Nucleus accumbens (tissue), 56 donors: ENCODE data around the gene PROP1.
"Not testable (repeated sequence)": the region's sequence is repeated elsewhere in the genome, so short reads cannot be mapped to it uniquely, and the experiment has no call there.

ENCODE experiments used
- DNase-seq, 56 donors: peaks; one replicate each; lab custom pipeline; 2025; lab: John Stamatoyannopoulos, UW

PROP1 gene

DNA sequence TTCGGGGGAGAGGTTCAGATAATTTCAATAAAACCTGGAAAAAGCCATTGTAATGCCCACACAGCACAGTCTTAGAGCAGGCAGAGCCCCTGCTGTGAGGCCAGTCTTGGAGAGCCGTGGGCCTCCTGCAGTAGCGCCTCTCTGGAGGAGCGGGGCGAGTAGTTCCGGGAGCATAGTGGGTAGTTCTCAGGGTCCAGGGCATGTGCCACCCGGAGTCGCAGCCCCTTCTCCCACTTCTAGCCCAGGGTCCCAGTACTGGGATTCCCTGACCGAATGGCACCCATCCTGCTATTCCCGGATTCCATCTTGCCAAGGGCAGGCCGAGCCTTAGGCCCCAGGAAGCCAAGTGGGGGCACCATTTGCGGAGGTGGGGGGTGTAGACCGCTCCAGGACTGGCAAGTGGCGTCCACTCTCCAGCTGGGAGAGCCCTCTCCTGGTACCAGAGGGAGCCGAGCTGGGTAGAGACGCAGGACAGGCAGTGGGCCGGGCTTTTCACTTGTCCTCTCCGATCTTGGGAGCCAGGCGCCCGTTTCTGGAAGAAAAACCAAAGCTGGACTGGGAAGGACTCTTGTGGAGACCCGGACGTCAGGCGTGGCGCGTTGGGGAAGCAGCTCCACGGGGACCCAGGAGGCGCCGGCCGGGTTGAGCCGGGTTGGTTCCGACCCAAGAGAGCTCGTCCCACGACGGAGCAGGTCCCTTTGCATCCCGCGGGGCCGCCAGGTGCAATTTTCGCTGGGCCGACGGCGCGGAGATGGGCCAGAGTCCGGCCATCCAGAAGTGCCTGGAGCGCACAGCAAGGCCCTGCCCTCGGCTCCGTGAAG is 12.1 kb downstream of the PROP1 start:
- DNase-seq: no peak

DNA sequence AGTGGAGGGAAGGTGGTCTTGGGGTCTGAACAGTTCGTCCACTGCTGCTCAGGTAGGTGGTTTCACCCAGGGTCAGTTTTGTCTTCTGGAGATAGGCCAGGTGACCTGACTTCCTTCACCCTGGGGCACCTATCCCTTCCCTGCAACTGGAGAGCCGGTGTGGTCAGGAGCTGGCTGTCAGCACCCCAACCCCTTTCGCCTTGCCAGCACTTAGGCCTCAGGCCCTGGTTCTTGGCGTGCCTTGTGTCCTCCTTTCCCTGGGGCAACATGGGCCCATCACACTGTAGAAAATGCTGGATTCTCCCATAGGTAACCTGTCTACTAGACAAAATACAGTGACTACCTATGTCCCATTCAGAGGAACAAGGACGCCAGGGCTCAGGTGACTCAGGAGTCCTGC is 13.1 kb downstream of the PROP1 start:
- no peak for DNase-seq

DNA sequence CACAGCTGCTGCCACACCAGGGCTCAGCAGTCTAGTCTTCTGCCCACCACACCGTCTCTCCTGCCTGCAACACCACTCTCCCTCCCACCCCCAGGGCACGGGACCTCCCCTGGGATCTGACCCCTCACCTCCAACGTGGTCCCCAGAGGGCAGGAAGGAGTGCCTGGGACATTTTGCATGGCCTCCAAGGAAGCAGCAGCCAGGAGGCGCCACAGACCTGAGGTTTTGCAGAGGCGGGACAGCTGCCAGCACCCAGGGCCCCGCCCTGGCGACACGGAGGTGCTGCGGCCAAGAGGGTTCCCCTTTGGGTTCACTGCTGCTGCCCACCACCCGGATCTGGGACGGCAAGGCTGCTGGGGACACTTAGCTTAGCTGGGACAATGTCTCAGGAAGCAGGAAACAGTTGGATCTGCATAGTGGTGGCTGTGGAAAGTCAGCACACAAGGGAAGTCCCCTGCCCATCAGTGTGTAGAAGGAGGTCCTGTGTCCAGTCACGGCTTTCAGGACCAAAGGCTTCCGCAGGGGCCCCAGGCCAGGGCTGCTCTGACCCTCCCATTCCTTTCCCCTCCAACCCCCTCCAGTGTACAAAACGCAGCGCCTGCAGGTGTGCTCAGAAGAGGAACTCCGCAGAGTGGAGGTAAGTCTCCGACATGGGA is 13.8 kb downstream of the PROP1 start:
- DNase-seq: no peak

DNA sequence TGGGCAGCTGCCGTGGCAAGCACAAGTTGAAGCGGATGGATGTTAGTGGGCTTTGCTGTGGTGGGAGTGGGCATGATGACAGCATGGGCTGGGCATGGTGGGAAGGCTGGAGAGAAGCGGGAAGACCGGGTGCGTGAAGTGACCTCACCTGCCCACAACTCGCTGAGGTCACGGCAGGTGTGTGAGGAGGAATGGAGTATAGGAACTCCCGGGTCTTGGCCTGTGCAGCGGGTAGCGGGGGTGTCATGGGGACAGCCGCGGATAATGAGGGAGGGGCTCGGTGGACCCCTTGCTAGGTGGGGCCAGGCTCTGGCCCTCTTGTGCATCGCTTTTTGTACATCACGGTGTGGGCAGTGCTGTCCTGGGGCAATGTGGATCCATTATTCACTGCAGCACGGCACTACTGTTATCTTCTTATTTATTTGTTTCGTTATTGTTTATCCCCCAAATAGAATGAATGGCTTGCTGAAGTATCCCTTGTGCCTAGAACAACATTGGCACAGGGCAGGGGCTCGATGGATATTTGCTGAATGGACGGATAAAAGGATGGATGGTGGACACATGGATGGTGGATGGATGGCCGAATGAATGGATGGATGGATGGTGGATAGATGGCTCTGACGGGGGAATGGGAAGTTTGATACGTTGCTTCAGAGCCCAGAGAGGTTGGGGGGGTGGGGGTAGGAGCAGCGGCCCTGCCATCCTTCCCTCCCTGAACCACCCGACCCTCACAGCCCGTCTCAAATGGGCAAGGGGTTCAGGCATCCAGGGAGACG is 14.6 kb downstream of the PROP1 start:
- no peak for DNase-seq

DNA sequence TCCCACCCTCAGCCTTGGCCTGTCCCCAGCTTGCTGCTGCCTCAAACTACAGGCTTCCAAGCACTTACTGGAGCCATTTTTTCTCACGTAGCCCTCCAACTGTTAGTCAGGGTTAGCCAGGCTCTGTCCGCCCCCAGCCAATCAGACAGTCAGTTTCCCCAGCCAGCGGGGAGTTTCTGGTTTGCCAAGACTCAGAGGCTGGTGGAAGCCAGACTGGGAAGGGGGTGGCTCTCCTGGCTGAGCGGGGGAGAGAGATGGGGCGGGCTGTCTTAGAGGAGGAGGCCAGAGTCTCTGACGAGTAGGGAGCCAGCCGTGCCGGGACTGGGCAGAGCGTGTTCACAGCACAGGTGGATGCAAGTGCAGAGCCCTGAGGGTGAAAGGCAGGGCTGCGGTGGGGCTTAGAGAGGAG is 15.3 kb downstream of the PROP1 start:
- no peak for DNase-seq

DNA sequence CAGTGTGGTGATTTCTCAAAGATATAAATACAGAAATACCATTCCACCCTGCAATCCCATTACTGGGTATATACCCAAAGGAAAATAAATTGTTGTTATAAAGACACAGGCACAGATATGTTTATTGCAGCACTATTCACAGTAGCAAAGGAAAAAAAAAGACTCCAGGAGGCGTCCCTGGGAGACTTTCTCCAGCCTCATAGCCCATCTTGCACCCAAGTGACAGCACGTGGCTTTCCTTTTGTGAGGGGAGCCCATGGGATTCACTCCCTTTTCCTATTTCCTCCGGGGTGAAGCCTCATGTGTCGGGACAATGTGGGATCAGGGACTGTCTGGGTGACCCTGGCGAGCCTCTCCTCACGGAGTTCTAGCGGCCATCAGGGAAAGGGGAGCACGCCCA is 18.4 kb downstream of the PROP1 start:
- not testable (repeated sequence) for DNase-seq

DNA sequence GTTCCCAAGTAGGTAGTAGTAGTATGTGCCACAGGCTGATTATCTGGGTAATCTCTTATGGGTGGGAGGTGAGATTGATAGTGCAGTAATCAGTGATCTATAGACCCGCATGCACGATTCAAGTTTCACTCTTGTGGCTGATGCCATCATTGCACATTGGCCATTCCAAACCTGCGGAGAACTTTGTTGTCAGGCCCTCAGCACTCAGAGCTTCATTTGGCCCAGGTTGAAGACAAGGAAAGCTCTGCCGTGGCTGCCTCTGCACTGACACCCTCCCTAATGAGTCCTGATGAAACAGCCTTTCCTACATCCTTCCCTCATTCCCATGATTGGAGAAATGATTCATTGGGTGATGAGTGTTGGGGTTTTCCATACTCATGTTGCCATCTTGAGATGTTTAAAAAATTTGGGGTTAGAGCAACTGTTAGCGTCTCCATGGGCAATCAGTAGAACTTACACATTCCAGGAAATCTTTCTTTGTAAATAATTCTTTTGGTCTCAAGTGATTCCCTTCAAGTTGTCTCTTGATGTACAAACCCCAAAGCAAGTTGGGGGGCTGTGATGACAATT is 22.9 kb downstream of the PROP1 start:
- no peak for DNase-seq

DNA sequence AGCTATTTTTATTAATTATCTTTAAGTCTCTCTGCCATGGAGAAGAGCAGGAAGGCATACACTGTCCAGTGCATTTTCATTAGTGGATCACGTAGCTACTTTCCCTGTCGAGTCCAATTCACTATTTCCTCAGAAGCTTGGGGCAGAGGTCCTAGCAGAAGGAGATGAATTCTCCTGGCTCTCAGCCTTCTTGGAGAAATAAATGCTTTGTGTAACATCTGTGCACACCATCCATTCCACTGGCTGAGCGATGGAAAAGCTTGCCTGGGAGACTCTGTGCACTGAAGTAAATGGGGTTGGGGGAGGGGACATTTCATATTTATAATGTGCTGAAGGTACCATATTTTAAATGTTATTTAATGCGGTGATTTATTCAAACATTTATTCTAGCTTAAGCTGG is 23.4 kb downstream of the PROP1 start:
- DNase-seq: no peak

DNA sequence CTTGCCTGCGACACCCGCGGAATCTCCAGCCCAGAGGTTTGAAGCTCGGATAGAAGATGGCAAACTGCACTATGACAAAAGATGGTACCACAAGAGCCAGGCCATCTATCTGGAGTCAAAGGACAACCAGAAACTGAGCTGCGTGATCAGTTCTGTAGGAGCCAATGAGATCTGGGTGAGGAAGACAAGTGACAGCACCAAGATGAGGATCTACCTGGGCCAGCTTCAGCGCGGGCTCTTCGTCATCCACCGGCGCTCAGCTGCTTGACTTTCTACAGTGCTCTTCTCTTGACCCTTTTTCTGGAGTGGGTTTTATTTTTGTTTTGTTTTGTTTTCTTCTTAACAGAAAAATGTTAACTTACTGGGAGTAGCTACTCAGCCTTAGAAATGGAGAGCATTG is 24.0 kb downstream of the PROP1 start:
- not testable (repeated sequence) for DNase-seq

DNA sequence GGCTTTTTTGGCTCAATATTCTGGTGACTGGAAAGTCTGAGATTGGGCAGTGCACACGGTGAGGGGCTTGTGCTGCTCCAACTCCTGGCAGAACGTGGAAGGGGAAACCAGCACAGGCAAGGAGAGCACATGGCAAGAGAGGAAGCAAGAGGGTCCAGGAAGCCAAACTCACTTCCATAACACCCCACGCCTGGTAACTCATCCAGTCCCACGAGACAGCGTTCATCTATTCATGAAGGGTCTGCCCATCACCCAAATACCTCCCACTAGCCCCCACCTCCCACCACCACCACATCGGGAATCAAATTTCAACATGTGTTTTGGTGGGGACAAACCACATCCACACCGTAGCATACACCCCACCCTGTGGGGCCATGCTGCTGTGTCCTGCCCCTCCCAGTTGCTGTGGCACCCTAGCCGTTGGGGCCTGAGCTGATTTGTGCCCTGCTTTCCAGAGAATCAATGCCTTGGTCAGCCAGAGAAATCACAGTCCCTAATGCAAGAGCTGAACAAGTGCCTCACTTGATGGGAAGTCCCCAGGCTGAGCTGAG is 27.3 kb downstream of the PROP1 start:
- no peak for DNase-seq

DNA sequence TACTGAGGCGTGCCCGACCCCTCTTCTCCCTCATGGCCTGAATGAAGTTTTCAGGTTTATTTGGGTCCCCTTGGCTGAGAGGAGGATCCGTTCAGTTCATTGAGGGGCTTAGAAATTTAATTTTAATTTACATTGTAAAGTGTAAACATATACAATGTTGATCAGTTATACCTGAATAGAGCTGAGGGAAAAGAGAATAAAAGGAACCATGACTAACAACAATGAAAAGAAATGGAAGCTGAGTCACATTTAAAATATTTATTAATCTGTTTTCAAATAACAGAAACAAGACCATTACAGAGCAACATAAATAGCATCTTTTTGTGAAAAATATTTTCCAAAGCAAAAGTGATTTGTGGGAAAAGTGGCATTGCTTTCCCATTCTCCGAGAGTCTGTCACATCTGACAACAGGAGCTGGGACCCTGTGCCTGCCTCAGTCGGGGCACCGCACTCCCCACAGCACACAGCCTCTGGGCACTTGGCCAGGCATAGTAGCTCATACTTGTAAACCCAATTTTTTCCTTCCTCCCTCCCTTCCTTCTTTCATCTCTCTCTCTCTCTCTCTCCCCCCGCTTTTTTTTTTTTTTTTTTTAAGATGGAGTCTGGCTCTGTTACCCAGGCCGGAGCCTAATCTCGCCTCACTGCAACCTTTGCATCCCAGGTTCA is 28.7 kb downstream of the PROP1 start:
- no peak for DNase-seq

DNA sequence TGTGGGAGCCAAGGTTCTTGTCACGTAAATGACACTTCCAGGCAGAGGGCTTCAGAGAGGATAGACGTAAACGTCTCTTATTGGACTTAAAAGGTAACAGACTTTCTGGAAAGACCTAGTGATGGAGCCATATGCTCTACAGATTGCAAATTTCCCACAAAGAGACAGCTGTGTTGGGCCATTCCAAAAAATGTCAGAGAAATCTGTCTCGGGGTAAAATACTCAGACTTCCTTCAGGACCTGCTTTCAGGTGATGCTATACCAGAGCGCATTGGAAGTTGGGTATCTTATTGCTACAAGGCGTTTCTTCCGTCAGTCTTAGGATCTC is 29.2 kb downstream of the PROP1 start:
- no peak for DNase-seq

DNA sequence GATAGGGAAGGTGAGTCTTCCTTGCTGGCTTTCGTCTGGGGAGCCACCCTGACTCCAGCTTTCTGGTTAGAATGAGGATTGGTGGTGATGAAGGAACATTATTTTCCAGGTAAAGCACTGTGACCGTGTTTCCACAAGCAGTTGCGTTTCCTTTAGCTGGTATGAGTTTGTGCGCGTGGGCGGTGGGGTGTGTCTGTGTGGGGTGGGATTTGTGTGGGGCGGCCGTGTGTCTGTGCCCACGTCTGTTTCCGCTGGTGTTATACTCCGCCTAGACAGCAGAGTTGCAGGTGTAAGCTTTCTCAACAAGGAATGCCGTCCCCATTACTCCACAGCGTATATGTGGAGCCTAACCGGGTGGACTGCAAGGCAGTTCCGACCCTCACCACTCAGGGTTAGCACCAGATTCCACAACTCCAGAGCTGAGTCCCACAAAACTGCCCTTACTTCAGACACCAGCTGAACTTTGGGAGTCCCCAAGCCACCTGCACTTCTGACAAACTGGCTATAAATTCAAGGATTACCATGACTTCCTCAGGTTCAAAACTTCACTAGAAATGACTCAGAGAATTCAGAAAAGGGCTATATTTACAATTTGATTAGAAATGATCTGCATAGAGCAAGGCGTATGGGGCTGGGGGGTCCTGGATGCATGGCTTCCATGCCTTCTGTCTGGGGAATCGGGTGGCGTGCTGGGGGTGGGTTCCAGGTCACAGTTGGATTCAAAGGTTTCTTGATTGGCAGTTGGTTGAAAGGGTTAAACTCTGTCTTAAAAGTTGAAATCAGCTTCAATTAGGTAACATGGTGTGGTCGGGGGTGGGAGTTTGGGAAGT is 29.8 kb downstream of the PROP1 start:
- DNase-seq: no peak

DNA sequence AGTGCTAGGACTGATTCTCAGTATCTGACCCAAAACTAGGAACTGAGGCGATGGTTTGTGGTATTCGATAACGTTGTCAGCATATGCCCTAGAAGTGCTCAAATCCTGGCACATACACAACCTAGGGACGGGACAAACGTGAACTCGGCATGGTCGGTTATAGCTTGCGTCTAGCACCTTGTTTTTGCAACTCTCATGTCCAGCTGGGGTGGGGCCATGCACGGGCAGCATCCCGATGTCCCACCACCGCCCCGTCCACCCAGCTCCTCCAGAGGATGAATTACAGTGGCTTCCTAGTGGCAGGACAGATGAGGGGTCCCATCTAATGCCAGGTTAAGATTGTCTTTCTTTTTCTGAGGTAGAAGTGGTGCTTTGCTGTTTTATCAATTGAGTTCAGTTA is 31.6 kb downstream of the PROP1 start:
- no peak for DNase-seq

DNA sequence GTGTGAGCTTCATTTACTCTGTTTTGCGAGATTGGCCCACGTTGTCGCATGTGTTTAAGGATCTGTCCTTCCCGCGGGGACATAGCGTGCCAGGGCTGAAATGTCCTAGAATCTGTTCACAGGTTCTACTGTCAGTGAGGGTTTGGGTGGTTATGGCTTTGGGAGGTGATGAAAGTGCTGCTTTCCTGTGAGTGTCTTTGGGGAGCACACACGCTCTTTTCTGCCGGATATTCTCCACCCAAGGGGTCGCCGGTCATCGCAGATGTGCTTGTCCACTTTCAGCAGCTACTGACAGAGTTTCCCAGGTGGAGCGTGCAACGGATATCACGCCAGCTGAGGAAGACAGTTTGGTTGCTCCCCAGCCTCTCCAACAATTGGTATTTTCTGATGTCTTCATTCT is 32.1 kb downstream of the PROP1 start:
- DNase-seq: no peak

DNA sequence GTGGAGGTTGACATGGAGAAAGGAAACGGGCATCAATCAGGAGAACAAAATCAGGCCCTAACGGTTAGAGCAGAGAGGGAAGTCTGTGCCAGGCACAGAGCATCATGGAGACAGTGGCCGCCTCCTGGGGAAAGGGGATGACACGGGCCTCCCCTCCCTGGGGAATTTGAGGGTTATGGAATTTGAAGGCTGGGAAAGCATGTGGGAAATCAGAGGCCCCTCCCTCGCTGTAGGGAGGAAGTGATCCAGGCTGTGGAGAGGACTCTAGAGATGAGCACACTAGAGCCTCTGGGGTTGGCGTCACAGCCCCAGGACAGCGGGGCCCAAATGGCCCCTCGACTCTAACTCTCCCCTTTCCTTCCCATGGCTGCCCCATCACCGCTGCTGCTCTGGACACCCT is 36.7 kb downstream of the PROP1 start:
- no peak for DNase-seq

DNA sequence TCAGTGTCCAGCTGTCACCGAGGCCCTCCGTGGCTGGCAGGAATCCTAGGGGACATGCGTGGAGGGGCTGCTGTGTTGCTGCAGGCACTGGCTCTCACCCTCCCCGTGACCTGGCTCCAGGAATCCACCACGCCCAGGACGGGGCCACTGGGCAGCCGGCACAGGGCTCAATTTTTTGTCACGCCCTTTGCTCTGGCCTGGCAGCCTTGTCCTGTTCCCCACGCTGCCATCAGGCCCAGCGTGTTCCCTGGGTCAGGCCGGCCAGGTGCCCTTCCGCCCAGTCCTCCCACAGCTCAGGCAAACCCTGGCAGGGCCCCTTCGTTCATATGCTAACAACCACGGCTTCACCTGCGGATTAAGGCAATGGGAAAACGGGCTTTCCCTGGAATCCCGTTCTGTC is 37.3 kb downstream of the PROP1 start:
- no peak for DNase-seq

DNA sequence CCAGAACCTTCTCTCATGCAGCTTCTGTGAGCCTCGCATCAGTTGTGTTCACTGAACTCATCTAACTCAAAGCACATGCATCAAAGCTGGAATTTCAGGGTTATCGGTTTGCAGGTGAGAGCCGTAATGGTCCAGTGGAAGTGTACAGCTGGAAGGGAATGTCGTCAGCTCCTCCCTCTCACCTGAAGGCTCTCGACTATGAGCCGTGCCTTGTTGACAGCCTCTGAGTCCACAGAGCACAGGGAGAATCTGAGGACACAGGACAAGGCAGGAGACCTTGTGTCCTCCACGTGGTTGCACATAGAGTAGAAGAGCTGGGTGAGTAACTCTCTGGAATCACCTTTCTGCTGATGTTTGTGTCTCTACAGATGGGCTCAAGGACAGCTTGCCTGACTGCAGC is 38.8 kb downstream of the PROP1 start:
- DNase-seq: no peak

DNA sequence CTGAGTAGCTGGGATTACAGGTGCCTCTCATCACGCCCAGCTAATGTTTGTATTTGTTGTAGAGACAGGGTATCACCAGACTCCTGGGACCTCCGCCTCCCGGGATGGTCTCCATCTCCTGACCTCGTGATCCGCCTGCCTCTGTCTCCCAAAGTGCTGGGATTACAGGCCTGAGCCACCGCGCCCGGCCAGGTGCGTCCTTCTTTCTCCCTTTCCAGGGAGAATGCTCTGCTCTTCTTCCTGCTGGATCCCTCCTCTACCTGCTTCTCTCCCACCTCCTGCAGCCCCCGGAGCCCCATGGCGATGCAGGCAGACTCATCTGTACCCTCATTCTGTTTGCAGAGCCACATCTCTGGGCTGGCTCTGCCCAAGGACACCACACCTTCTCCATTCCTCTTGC is 42.9 kb downstream of the PROP1 start:
- not testable (repeated sequence) for DNase-seq

DNA sequence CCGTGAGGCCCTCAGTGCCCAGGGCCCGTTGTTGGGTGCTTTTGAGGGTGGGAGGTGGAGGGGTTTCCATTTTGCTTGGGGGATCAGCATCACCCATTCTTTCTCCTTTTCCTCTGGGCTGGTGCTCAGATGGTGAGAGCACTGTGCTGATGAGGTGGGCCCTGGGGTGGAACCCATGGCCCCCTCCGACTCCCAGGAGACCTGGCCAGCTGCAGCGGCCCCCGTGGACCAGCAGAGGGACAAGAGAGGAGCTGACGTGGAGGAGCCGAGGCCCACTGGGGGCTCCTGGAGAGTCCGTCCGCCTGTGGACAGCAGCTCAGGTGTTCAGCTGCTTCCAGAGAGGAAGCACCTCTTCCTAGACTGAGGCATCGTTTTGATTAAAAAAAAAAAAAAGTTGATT is 46.4 kb downstream of the PROP1 start:
- not testable (repeated sequence) for DNase-seq
